ENCODE results near the gene FCHO2. TPM values are rescaled to one million over a fixed set of nuclear protein-coding genes. Genes with fewer than 3 reads are reported as not detected.

The FCHO2 gene
- total and polyA plus RNA-seq, 2 of the 8 experiments (the other 6 are each of a cell fraction or from before 2014, with no cell fraction given) = 4.3 to 15.7 TPM

- Histone ChIP-seq H3K79me1 (ENCODE audit: low read depth, low read length) (no peaks in the 10 kb centered on the region), H3K9ac (replicated peaks in 1 of 4; ENCODE audit: extremely low read depth in 1 of 4, low read depth in 3 of 4, low read length in 3 of 4) (no peak overlapping the region), H3K23me2 (ENCODE audit: low read depth, low read length) (no peaks in the 10 kb centered on the region), H3K4ac (replicated peaks; ENCODE audit: insufficient read length, low read depth, low read length) (no peak overlapping the region), H2BK20ac (ENCODE audit: low read length) (no peak overlapping the region), H4K91ac (replicated peaks; ENCODE audit: insufficient read length, low read length) (no peak overlapping the region), H3K27ac (ENCODE audit: low read depth, low read length) (no peak overlapping the region), H2AFZ (ENCODE audit: low read length) (no peak overlapping the region), H3K4me2 (ENCODE audit: insufficient read depth in 1 of 2, low read depth in 2 of 2, low read length in 2 of 2) (no peak overlapping the region), H2BK15ac (ENCODE audit: low read length) (no peak overlapping the region), H4K5ac (ENCODE audit: insufficient read length, low read depth, low read length) (no peak overlapping the region), H3K79me2 (ENCODE audit: control insufficient read depth in 1 of 2, insufficient read depth in 2 of 2, low read length in 2 of 2) (no peaks in the 10 kb centered on the region), H3K9me3 (ENCODE audit: insufficient read depth in 2 of 2, low read depth in 1 of 2, low read length in 1 of 2) (no peaks in the 10 kb centered on the region), H3K36me3 (ENCODE audit: control insufficient read depth in 2 of 4, insufficient read depth in 4 of 4, low read length in 3 of 4) (no peaks in the 10 kb centered on the region), H2BK5ac (ENCODE audit: low read depth, low read length) (no peak overlapping the region), H3K4me1 (replicated peaks in 1 of 4; ENCODE audit: control insufficient read depth in 3 of 4, insufficient read depth in 4 of 4, low read length in 3 of 4) (no peaks in the 10 kb centered on the region), H3K56ac (replicated peaks; ENCODE audit: insufficient read length, low read depth, low read length) (no peak overlapping the region), H2AK5ac (ENCODE audit: low read depth, low read length) (no peak overlapping the region), H2BK120ac (replicated peaks; ENCODE audit: low read depth, low read length) (no peak overlapping the region), H4K8ac (ENCODE audit: extremely low read depth, insufficient read depth, low read length) (no peak overlapping the region), H3K23ac (ENCODE audit: insufficient read length) (no peak overlapping the region), H4K20me1 (replicated peaks in 1 of 2; ENCODE audit: control insufficient read depth in 1 of 2, insufficient read depth in 2 of 2, low read length in 2 of 2) (no peaks in the 10 kb centered on the region), H3K27me3 (replicated peaks in 1 of 4; ENCODE audit: control insufficient read depth in 3 of 4, extremely low read depth in 1 of 4, insufficient read depth in 3 of 4, low read length in 3 of 4) (no peaks in the 10 kb centered on the region), H2BK12ac (ENCODE audit: low read depth, low read length) (no peak overlapping the region), H3K18ac (ENCODE audit: extremely low read depth, low read length) (no peak overlapping the region), H3K14ac (ENCODE audit: insufficient read length) (no peak overlapping the region), H3K4me3 (ENCODE audit: extremely low read depth in 1 of 4, insufficient read depth in 2 of 4, low read depth in 3 of 4, low read length in 4 of 4) (no peak overlapping the region)
- ChIA-PET POLR2A (ENCODE audit: partially characterized antibody) (no interaction called here), CTCF (ENCODE audit: partially characterized antibody) (no interaction called here)
- DNase-seq (ENCODE audit: low read depth in 1 of 2, low spot score in 2 of 2) (no peak), FAIRE-seq (no peak)
- no peak for TF ChIP-seq MAFK (IDR thresholded peaks at IDR 0.05; ENCODE audit: low read depth, low read length)
- no peak for TF ChIP-seq HDAC2 (IDR thresholded peaks at IDR 0.05; ENCODE audit: borderline replicate concordance in 1 of 2, low read depth in 2 of 2, low read length in 2 of 2)
- TF ChIP-seq KDM4A (IDR thresholded peaks at IDR 0.05; ENCODE audit: low read depth, low read length, severe bottlenecking) = no peak
- TF ChIP-seq CEBPB (IDR thresholded peaks at IDR 0.05; ENCODE audit: low read depth, low read length) = no peak
- no peak for TF ChIP-seq SP1 (IDR thresholded peaks at IDR 0.05; ENCODE audit: low read depth, low read length)
- no peak for TF ChIP-seq EZH2 (IDR thresholded peaks at IDR 0.05; ENCODE audit: low read depth, low read length, severe bottlenecking)
- TF ChIP-seq SIRT6 (IDR thresholded peaks at IDR 0.05; ENCODE audit: low read length) = no peak
- no peak for TF ChIP-seq JUN (IDR thresholded peaks at IDR 0.05; ENCODE audit: low read depth, low read length)
- TF ChIP-seq KDM1A (IDR thresholded peaks at IDR 0.05; ENCODE audit: borderline replicate concordance, low read length) = no peak
- TF ChIP-seq USF2 (IDR thresholded peaks at IDR 0.05; ENCODE audit: low read length) = no peak
- no peak for TF ChIP-seq SP2 (IDR thresholded peaks at IDR 0.05; ENCODE audit: low read length)
- TF ChIP-seq CHD2 (IDR thresholded peaks at IDR 0.05; ENCODE audit: low read length) = no peak
- no peak for TF ChIP-seq EP300 (IDR thresholded peaks at IDR 0.05; ENCODE audit: borderline replicate concordance in 1 of 2, low read depth in 2 of 2, low read length in 2 of 2)
- no peak for TF ChIP-seq KDM5A (IDR thresholded peaks at IDR 0.05; ENCODE audit: low read length)
- WGBS, 2 experiments (ENCODE audit: extremely low coverage in 1 of 2, insufficient coverage in 1 of 2, insufficient read length in 1 of 2, insufficient replicate concordance in 2 of 2, low coverage in 1 of 2, low lambda C conversion rate in 2 of 2, missing lambda C conversion rate in 1 of 2) = 92% methylated on average over 1 of the region's 1 CpG; no CpG with 5 or more reads in 1 of the 2 experiments
Measured at GRCh38 chr5:72985719-72986118, 29.9 kb downstream of the FCHO2 start.
